Thyroid gland (tissue), 4 donors: ENCODE data around the gene YIPF3.

Source experiments
- POLR2A ChIP-seq, 2 donors: fragments of 450-650 bp; IDR thresholded peaks; one replicate each; pipeline ENCODE4 v1.6.1; 2017; ENCODE audit warnings: antibody characterized with exemption in 2 of 2, mild to moderate bottlenecking in 2 of 2, moderate library complexity in 1 of 2
- TF ChIP-seq, protein P1 (sequence below), 6 experiments: fragments of 200-600 bp in 3 of 6; fragments of 450-650 bp in 3 of 6; sonication (generic) in 3 of 6; IDR thresholded peaks; one replicate each; pipeline ENCODE4 v1.5.1; 2016 to 2019; ENCODE audit warnings: antibody characterized with exemption in 6 of 6, mild to moderate bottlenecking in 2 of 6, inconsistent platforms in 1 of 6, moderate library complexity in 1 of 6

DNA sequence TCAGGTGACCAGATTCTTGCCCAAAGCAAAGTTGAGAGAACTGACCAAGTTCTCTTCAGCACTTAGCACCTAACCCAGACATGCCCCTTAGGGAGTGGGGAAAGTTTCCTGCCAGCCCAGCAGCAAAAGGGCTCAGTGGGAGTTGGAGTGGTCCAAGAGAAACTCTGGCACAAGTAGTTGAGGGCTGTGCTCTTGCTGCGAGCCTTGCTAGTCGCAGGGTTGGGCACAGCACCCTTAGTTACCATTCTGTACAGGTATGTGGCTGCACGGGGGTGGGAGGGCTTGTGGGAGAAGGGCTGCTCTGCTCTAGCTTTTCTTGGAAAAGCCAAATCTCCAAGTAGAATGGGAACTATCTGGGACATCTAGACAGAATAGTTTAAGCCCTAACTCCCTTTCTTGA, 6.6 kb upstream of the YIPF3 start:
- TF ChIP-seq, protein P1, sequence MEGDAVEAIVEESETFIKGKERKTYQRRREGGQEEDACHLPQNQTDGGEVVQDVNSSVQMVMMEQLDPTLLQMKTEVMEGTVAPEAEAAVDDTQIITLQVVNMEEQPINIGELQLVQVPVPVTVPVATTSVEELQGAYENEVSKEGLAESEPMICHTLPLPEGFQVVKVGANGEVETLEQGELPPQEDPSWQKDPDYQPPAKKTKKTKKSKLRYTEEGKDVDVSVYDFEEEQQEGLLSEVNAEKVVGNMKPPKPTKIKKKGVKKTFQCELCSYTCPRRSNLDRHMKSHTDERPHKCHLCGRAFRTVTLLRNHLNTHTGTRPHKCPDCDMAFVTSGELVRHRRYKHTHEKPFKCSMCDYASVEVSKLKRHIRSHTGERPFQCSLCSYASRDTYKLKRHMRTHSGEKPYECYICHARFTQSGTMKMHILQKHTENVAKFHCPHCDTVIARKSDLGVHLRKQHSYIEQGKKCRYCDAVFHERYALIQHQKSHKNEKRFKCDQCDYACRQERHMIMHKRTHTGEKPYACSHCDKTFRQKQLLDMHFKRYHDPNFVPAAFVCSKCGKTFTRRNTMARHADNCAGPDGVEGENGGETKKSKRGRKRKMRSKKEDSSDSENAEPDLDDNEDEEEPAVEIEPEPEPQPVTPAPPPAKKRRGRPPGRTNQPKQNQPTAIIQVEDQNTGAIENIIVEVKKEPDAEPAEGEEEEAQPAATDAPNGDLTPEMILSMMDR (IDR thresholded peaks at IDR 0.05) = no peak
- TF ChIP-seq POLR2A (IDR thresholded peaks at IDR 0.05) = no peak
